ENCODE measurements around the gene PSAP.

PSAP gene

DNA sequence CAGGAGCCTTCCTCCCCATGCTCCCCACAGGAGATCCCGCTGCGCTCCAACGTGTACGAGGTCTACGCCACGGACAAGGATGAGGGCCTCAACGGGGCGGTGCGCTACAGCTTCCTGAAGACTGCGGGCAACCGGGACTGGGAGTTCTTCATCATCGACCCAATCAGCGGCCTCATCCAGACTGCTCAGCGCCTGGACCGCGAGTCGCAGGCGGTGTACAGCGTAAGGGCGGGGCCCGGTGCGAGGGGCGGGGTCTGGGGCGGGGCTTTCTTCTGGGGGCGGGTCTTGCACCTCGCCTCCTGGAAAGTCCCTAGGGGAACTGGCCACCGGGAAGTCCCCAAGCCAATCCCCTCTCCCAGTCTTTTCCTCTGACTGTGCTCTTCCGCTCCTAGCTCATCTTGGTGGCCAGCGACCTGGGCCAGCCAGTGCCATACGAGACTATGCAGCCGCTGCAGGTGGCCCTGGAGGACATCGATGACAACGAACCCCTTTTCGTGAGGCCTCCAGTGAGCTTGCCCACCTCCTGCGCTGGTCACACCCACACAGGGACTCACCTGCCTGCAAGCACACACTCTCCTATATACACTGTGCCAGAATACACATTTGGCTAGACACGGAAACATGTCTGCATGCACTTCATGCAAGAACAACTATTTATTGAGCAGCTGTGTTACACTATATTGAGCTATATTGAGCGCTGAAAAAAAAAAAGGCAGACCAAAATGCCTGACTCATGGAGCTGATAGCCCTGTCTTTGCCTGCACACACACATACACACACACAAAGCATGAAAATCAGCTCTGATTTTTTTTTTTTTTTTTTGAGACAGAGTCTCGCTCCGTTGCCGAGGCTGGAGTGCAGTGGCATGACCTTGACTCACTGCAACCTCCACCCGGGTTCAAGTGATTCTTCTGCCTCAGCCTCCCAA is 45.0 kb downstream of the PSAP start:
- peak; percentile 60 for DNase-seq

DNA sequence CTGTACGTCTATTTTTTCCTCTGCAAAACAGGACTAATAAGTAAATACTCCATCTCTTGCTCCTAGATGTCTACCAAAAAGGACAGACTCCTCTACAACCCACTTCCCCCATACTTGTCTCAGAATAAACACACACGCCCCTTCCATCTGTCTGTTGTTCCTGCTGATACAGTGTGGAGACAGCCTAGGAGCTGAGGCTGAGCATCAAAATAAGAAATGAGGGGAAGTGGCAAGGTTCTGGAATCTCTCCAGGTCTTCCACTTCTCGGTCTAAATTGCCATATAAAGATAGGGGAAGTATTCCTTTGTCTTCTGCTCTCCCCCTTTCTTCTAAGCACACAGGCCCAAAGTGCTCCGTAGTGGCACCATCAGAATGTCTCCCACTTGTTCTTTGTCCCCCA is 47.0 kb downstream of the PSAP start:
- no peak for DNase-seq

DNA sequence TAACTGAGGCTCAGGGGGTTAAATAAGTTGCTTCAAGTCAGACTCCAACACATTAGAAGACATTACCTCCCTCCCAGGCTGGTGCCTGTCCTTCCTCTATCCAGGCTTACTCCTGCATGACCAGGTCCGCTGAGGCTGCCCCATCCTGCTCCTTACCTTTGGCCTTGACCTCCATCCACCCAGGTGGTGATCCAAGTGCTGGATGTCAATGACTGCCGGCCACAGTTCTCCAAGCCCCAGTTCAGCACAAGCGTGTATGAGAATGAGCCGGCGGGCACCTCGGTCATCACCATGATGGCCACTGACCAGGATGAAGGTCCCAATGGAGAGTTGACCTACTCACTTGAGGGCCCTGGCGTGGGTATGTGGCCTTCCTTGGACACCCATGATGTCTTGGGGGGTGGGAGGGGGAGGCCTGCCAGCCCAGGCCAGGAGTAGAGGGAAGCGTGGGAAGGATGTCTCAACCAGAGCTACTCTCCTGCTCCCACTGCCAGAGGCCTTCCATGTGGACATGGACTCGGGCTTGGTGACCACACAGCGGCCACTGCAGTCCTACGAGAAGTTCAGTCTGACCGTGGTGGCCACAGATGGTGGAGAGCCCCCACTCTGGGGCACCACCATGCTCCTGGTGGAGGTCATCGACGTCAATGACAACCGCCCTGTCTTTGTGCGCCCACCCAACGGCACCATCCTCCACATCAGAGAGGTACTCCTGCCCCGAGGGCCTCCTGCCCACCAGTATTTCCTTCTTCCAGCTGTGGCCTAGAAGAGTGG is 48.1 kb downstream of the PSAP start:
- no peak for DNase-seq

DNA sequence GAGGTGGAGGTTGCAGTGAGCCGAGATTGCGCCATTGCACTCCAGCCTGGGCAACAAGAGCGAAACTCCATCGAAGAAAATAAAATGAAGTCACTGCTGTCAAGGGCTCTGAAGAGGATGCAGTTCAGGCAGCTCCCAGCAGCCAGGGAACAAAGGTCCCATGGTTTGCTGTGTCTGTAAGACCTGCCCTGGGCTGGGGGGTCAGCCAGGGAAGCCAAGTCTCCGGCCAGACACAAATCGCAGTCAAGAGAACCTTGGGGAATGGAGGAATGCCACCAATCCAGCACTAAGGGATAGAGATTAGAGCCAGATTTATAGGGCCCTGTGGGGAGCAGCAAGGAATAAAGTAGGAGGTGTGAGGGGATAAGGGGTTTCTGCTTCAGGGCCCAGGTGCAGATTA is 48.8 kb downstream of the PSAP start:
- no peak for DNase-seq

DNA sequence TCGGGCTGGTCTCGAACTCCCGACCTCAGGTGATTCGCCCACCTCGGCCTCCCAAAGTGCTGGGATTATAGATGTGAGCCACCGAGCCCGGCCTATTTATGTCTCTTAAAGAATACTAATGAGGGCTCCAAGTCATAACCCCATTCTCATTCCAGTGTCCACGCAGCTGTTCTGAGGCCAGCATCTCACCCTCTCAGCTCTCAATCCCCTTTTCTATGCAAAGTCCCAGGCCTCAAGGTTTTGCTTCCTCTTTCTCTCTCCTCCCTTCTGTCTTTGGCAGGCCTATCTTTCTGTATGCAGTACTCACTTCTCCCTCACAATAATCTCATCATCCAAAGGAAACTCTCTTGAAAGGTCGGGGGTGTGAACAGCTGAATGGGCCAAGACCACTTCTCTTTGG is 49.7 kb downstream of the PSAP start:
- no peak for DNase-seq

DNA sequence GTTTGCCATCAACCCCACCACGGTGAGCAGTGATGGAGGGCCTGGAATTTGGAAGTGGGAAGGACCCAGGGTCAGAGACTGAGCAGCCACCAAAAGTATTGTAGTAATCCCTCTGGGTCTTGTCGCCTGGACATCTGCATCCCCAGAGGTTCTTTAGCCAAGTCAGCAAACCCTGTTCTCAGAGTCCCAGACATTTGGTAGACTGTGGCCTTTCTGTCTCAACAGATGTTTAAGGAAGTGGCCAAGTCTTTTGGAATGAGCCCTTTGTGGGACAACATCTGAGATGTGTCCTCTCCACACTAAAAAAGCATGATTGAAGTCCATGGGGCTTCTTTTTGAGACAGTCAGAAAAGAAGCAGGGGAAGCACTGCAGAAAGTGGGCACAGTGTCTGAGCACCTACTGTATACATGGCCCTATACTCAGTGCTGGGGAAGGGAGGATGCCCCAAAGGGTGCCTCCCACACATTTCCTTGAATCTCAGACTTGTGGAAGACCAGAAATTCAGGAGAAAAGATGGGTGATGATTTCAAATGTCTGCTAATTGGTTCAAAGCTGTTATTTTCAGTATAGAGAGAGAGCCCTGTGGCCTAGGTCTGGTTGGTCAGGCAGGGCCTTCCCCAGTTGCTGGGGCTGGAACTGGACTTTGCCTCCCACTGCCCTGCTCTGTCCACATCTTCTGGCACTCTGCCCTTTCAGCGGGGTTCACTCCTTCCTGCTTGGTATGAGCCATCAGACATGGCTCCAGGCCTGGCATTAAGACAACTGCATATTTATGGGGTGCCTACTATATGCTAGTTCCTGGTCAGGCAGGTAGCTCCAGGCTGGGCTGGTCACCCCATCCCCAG is 51.2 kb downstream of the PSAP start:
- DNase-seq = no peak

DNA sequence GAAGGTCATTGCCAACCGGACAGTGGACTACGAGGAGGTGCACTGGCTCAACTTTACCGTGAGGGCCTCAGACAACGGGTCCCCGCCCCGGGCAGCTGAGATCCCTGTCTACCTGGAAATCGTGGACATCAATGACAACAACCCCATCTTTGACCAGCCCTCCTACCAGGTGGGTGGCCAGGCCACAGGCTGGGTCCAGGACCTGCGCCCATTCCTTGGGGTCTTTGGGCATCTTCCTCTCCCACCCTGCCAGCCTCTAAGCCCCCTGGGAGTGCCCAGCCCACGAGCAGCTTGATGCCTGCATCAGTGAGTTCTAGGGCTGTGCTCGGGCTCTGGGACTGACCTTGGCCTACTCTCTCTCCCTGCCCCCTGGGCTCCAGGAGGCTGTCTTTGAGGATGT is 51.9 kb downstream of the PSAP start:
- DNase-seq = no peak

DNA sequence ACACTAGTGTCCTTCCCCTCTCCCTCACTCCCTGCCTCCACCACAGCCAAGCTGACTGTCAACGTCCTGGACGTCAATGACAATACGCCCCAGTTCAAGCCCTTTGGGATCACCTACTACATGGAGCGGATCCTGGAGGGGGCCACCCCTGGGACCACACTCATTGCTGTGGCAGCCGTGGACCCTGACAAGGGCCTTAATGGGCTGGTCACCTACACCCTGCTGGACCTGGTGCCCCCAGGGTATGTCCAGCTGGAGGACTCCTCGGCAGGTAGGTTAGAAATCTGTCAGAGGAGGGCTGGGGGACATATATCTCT is 52.8 kb downstream of the PSAP start:
- no peak for DNase-seq

GRCh38 chr10:71797533-71798307 is 53.3 kb downstream of the PSAP start:
- no peak for DNase-seq

GRCh38 chr10:71796749-71797405 is 54.2 kb downstream of the PSAP start:
- no peak for DNase-seq

DNA sequence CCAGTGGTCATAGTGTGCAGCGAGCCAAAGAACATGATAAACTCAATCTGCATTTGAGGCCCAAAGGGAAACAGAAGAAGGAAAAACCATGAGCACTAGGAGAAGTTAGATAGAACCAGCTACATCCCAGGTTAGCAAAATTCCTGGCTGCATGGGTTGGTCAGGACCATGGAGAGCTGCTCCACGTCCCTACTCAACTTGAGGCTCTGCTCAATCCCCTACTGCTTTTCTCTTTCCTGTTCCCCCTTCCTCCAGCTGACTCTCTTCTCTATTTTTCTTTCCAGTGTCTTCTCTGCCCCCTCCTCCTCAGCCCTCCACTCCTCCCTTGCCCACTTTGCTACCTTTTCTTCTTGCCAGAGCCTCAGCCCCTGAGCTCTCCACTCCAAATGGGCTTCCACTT is 55.8 kb downstream of the PSAP start:
- no peak for DNase-seq

- no peak for DNase-seq
Observed at GRCh38 chr10:71790749-71791440, 60.2 kb downstream of the PSAP start.

- no peak for DNase-seq
Observed at GRCh38 chr10:71789871-71790270, 61.2 kb downstream of the PSAP start.

DNA sequence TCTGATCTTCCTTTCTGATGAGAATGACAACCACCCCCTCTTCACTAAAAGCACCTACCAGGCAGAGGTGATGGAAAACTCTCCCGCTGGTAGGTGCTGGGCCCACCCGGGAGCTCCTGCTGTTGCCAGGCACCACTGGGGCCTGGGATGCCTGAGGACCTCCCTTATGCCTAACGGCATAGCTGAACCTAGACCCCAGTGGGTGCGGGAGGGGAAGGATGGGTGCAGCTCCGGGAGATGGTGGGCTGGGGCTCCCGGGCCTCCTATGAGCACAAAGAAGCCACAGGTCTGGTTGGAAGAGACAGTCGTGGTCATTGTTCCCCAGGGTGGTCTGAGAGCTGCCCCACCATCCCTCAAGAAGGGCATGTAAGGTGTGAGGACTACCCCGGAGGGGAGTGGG is 62.1 kb downstream of the PSAP start:
- DNase-seq = no peak

DNA sequence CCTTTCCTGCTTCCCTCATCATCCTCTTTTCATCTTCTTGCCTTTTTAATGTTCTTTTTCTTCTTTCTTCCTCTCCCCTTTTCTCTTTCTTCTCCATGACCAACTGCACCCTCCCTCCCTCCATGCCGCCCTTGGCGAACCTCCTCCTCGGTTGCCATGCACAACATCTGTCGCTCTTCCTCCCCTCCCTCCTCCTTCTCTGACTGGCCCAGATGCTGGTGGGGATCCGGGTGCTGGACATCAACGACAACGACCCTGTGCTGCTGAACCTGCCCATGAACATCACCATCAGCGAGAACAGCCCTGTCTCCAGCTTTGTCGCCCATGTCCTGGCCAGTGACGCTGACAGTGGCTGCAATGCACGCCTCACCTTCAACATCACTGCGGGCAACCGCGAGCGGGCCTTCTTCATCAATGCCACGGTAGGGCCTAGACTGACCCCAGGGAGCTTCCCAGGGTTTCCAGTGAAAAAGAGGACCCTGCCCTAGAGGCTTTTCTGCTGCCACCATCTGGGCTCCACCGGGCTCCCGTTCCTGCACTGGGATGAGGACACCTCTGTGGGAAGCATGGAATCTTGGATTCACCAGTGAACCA is 66.3 kb downstream of the PSAP start:
- DNase-seq = no peak

DNA sequence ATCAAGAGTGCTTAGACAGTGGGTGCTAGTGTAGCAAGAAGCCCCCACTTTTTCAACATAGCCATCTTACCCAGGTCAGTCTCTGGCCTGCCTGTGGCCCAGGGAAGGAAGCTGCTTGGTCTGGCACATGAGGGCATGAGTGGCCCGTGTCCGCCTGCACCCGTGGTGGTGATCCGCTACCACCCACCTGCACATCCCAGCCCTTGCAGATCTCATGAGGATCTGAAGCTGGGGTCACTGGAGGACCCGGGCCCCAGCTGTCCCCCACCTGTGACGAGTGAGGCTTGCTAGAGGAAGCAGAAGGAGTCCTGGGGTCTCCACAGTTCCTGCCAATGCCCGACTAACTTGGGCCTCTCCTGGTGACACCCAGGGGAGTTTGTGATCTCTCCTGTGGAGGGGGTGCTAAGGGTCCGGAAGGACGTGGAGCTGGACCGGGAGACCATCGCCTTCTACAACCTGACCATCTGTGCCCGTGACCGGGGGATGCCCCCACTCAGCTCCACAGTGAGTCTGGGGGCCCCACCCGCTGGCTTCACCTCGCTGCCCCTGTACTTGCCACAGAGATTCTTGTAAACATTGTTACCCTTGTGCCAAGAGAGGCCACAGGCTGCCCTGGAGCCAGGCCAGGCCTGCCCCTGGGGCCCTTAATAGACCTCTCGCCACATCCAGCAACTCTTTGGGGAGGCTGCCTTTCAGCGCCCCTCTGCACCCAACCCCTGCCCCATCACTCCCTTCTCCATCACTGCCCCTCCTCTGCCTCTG is 67.0 kb downstream of the PSAP start:
- DNase-seq = no peak

DNA sequence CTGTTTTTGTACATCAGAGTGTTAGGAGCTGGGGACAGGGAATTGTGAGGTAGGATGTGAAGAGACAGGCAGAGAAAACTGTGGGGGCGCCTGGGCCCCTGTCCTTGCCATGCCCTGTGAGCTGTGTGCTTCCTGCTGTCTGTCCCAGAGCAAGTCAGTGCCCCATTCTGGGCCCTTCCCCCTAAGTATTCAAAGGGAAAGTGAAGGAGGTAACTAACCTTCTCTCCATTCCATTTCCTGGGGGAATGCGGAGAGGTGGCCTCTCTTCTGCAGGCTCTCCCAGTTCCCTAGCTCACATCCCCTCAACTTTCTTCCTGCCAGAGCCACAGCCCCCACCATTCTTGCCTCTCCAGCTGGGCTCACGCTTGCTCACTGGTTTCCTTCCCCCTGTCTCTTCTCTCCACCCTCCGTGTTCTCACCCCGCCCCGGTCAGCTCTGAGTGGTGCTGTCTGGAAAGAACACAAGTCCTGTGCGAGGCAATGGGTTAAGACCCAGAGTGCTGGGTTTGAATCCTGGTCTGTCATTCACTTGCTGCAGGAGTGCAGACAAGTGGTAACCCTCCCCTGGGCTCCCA is 68.0 kb downstream of the PSAP start:
- DNase-seq = no peak

DNA sequence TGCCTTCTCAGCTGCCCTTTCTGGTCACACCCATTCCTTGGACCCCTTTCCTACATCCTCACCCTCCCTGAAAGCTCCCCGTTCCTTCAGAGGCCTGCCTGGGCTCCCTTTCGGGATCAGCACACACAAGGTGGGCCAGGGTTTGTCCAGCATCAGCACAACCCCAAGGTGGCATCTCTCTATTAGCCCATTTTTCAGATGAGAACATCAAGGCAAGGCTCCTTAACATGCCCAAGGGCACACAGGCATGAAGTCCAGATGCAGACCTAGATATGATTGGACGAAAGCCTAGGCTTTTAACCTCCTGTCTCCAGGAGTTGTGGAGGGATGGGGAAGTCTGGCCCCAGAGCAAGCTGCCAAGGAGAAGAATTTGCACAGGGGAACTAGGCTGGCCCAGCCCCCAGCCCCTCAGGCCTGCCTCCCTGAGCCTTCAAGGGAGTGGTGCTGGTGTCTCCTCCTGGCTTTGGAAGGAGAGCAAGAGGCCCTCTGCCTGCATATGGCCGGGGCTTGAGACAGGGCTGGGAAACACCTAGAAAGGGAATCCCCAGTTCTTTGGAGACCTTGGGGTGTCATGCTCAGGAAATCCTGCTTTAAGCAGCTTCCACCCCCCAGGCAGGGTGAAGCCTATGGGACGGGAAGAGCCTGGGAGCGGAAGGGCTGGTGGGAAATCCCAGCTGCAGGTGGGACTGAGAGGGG is 68.7 kb downstream of the PSAP start:
- no peak for DNase-seq

DNA sequence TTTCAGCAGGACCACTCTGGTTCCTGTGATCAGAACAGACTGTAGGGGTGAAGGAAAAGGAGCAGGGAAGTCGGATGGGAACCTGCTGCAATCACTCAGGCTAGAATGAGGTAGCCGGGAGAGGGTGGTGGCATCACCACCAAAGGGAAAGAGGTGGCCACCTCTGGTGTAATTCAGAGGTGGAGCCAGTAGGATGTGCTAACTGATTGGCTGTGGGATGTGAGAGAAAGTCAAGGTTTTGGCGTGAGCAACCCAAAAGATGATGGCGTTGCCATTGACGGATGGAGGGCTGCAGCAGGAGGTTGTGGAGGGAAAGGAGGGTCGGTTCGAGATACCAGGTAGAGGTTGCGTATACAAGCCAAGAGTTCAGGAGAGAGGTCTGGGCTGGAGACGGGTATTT is 70.3 kb downstream of the PSAP start:
- DNase-seq = no peak

Data from NCI-H2029 (cell line).